ENCODE measurements around the gene ITGAV.

GRCh38 chr2:186603286-186603685 is 13.4 kb downstream of the ITGAV start:
- TF ChIP-seq POLR2A (IDR thresholded peaks at IDR 0.05; ENCODE audit: low read depth, low read length) (no peak), RCOR1 (IDR thresholded peaks at IDR 0.05; ENCODE audit: insufficient replicate concordance, low read length) (no peak), CTCF (conservative IDR thresholded peaks at IDR 0.05; ENCODE audit: low read depth, low read length) (no peak), BHLHE40 (IDR thresholded peaks at IDR 0.05; ENCODE audit: low read depth, low read length) (no peak), CEBPB (IDR thresholded peaks at IDR 0.05; ENCODE audit: low read depth, low read length) (no peak)
